Hepatocyte (in vitro differentiated cells): ENCODE results near the gene CDC42BPA. TPM values are rescaled to one million over a fixed set of nuclear protein-coding genes. Genes with fewer than 3 reads are reported as not detected.

Experiments
- DNase-seq: peaks from one replicate; pipeline ENCODE4 v3.0.0-alpha.2; 2016; ENCODE audit warnings: low spot score
- H2AFZ ChIP-seq: fragments of 200-600 bp; sonication (generic); 2 replicates; pipeline ENCODE4 v1.6.0; 2016; ENCODE audit warnings: antibody characterized with exemption, mild to moderate bottlenecking
- H3K27ac ChIP-seq: fragments of 200-600 bp; sonication (generic); 2 replicates; pipeline ENCODE4 v1.5.1; 2016; ENCODE audit warnings: mild to moderate bottlenecking
- H3K27me3 ChIP-seq: fragments of 200-600 bp; sonication (generic); 2 replicates; pipeline ENCODE4 v1.6.1; 2016
- H3K36me3 ChIP-seq: fragments of 200-600 bp; sonication (generic); replicated peaks from 2 replicates; pipeline ENCODE4 v1.5.1; 2016; ENCODE audit warnings: low read depth; ENCODE audit not compliant: insufficient read depth
- H3K4me1 ChIP-seq: fragments of 200-600 bp; sonication (generic); 2 replicates; pipeline ENCODE4 v1.5.1; 2016; ENCODE audit warnings: mild to moderate bottlenecking, moderate library complexity; ENCODE audit not compliant: insufficient read depth
- H3K4me2 ChIP-seq: fragments of 200-600 bp; sonication (generic); 2 replicates; pipeline ENCODE4 v1.6.0; 2016
- H3K4me3 ChIP-seq: fragments of 200-600 bp; sonication (generic); 2 replicates; pipeline ENCODE4 v1.5.1; 2016; ENCODE audit warnings: mild to moderate bottlenecking
- H3K79me2 ChIP-seq: fragments of 200-600 bp; sonication (generic); 2 replicates; pipeline ENCODE4 v1.6.0; 2017; ENCODE audit warnings: mild to moderate bottlenecking
- H3K9me2 ChIP-seq: fragments of 200-600 bp; sonication (generic); replicated peaks from 2 replicates; pipeline ENCODE4 v1.6.0; 2017; ENCODE audit warnings: mild to moderate bottlenecking; ENCODE audit not compliant: insufficient read depth
- H3K9me3 ChIP-seq: fragments of 200-600 bp; sonication (generic); 2 replicates; pipeline ENCODE4 v1.5.1; 2016; ENCODE audit warnings: low read depth, mild to moderate bottlenecking
- H4K20me1 ChIP-seq: fragments of 200-600 bp; sonication (generic); 2 replicates; pipeline ENCODE4 v1.6.0; 2016; ENCODE audit warnings: mild to moderate bottlenecking; ENCODE audit not compliant: insufficient read depth, poor library complexity, severe bottlenecking
- CTCF ChIP-seq: fragments of 200-600 bp; sonication (generic); IDR thresholded peaks from 2 replicates; pipeline ENCODE4 v1.5.1; 2016; ENCODE audit warnings: antibody characterized with exemption, mild to moderate bottlenecking; ENCODE audit not compliant: poor library complexity
- EZH2 ChIP-seq: fragments of 200-600 bp; sonication (generic); IDR thresholded peaks from 2 replicates; pipeline ENCODE4 v1.6.1; 2016; ENCODE audit warnings: antibody characterized with exemption, mild to moderate bottlenecking, borderline replicate concordance
- EZH2phosphoT487 ChIP-seq: fragments of 200-600 bp; sonication (generic); IDR thresholded peaks from one replicate; pipeline ENCODE4 v1.6.1; 2018; ENCODE audit warnings: antibody characterized with exemption, mild to moderate bottlenecking, low read depth, moderate library complexity; ENCODE audit not compliant: unreplicated experiment, severe bottlenecking
- WGBS: methylation state at CpG from one replicate; pipeline ENCODE4 v1.1.6; 2016; ENCODE audit warnings: low lambda C conversion rate; ENCODE audit errors: missing lambda C conversion rate; 5-methylcytosine and 5-hydroxymethylcytosine counted together
- polyA plus RNA-seq: library from polyadenylated mRNA; unstranded; fragments of >200 nt; fragmentation: Nextera tagmentation; extraction: Ambion mirVana; gene quantifications from 2 replicates; pipeline ENCODE4 v1.2.1, GENCODE V29; 2016
- total RNA-seq: library from RNA; depleted of rRNA; stranded (reverse); fragments of >200 nt; gene quantifications from 2 replicates; pipeline ENCODE4 v1.2.3, GENCODE V29; 2014

Gene CDC42BPA
- total and polyA plus RNA-seq, 2 experiments from 2014 or later = 24.5 to 40.9 TPM

DNA sequence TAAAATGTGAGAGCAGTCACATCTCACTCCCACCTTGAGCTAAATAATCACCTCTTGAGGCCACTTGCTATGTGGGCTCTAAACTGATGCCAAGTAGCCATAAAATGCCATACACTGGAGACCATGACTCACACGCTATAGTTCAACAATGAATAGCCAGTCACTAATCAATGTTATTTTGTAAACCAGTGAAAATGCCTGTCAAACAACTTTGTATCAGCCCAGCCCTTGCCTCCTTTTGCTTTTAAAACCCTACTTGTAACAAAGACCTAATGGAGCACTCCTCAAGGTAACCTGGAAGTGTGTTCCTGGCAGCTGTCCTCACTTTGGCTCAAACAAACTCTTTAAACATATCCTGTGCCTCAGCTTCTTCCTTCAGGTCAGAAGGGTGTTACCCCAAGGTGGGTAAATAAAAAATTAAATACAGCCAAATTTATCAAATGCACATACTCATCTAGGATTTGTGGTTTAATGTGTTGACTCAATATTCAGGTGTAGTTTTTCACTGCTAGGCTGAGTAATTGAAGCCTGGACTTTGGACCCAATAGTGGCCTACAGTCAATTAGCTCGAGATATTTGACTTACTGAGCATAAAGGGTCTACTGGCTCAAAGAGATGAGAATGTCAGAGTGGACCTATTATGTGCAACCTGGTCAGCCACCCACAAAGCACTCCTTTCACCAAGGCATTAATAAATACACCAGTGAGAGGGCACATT is 223.9 kb downstream of the CDC42BPA start:
- Histone ChIP-seq H4K20me1 (no peaks in the 10 kb centered on the region), H3K4me1 (peaks cover 20% of the 10 kb centered on the region), H3K9me2 (no peaks in the 10 kb centered on the region), H3K4me2 (peak overlapping the region; percentile 14), H3K36me3 (no peaks in the 10 kb centered on the region), H3K27me3 (no peaks in the 10 kb centered on the region), H3K4me3 (no peak overlapping the region), H3K27ac (peak overlapping the region; percentile 77), H3K9me3 (no peaks in the 10 kb centered on the region), H2AFZ (no peak overlapping the region), H3K79me2 (no peaks in the 10 kb centered on the region)
- TF ChIP-seq EZH2 = no peak
- no peak for TF ChIP-seq EZH2phosphoT487
- TF ChIP-seq CTCF = no peak
- 65% methylated on average over 2 of the region's 2 CpGs for WGBS
- peak; percentile 44 for DNase-seq

DNA sequence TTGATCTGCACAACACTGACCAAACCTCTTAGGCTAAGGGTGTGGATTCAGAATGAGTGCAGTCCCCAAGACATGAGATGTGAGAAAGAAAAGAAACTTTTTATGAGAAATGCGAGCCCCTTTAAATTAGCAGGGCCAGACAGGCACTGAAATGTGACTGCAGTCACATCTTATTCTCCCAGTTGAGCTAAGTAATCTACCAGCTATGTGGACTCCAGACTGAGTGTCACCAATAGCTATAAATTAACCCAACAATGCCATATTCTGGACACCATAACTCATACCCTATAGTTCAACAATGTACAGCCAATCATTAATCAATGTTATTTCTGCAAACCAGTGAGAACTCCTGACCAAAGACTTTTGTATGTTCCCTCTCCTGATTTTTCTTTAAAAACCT is 225.0 kb downstream of the CDC42BPA start:
- Histone ChIP-seq H3K4me2 (peak overlapping the region; percentile 14), H2AFZ (no peak overlapping the region), H3K79me2 (no peaks in the 10 kb centered on the region), H3K9me3 (no peaks in the 10 kb centered on the region), H3K4me1 (peaks cover 20% of the 10 kb centered on the region), H3K27ac (peak overlapping the region; percentile 77), H3K36me3 (no peaks in the 10 kb centered on the region), H3K4me3 (no peak overlapping the region), H4K20me1 (no peaks in the 10 kb centered on the region), H3K27me3 (no peaks in the 10 kb centered on the region), H3K9me2 (no peaks in the 10 kb centered on the region)
- WGBS = 76% methylated on average over 1 of the region's 1 CpG
- no peak for DNase-seq
- TF ChIP-seq EZH2 (no peak), CTCF (no peak), EZH2phosphoT487 (no peak)

DNA sequence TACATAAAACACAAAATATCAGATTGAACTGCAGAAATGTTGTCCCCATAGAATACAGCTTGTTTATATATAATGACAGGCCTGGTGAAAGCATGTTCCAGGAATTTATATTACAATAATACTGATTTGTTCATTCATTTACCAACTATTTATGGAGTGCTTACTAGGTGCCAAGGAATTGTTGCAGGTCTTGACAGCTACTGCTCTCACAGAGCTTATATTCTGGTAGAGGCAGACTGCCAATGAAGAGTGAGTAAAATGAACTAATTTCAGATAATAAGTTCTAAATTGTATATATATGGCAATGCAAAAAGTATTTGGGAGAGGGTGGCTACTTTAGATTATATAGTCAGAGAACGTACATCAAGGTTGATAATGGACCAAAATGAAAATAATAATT is 226.2 kb downstream of the CDC42BPA start:
- no peaks in the 10 kb centered on the region for H3K36me3 ChIP-seq
- H4K20me1 ChIP-seq = no peaks in the 10 kb centered on the region
- no peak for TF ChIP-seq EZH2
- TF ChIP-seq EZH2phosphoT487 = no peak
- no peak for TF ChIP-seq CTCF
- no peak overlapping the region for H3K27ac ChIP-seq
- H3K4me3 ChIP-seq = no peak overlapping the region
- 91% methylated on average over 1 of the region's 1 CpG for WGBS
- no peak overlapping the region for H3K4me2 ChIP-seq
- no peaks in the 10 kb centered on the region for H3K9me3 ChIP-seq
- peaks cover 20% of the 10 kb centered on the region for H3K4me1 ChIP-seq
- no peak for DNase-seq
- no peak overlapping the region for H2AFZ ChIP-seq
- H3K9me2 ChIP-seq = no peaks in the 10 kb centered on the region
- no peaks in the 10 kb centered on the region for H3K27me3 ChIP-seq
- no peaks in the 10 kb centered on the region for H3K79me2 ChIP-seq
